A673 (cell line): ENCODE results near the gene HSD17B3. TPM values are rescaled to one million over a fixed set of nuclear protein-coding genes. Genes with fewer than 3 reads are reported as not detected.
A peak's percentile ranks its signal among the peaks of the same experiment; 100 is the strongest.

Experiments
- BruUV-seq: library from RNA; stranded (reverse); fragments of 400-500 nt; replicated peaks from 2 replicates; lab custom pipeline; 2021; lab: Mats Ljungman, UMichigan
- CTCF ChIA-PET: fragments of 300-600 bp; sonication (Branson Sonifier 250); formaldehyde crosslinking; loops from one replicate; lab custom pipeline; 2022; ENCODE audit warnings: antibody characterized with exemption; lab: Charles Lee
- POLR2A ChIA-PET: fragments of 300-600 bp; sonication (Branson Sonifier 250); formaldehyde crosslinking; loops from one replicate; lab custom pipeline; 2022; ENCODE audit warnings: antibody characterized with exemption; ENCODE audit not compliant: low non-redundant PET; lab: Charles Lee
- DNase-seq: peaks from one replicate; pipeline ENCODE4 v3.0.0-alpha.2; 2015; ENCODE audit warnings: low spot score
- H3K27ac ChIP-seq: fragments of 200-600 bp; sonication (generic); 2 replicates; pipeline ENCODE4 v1.5.1; 2016; ENCODE audit warnings: mixed run types, low read depth, mild to moderate bottlenecking, mixed read lengths, antibody characterized with exemption, low read length; ENCODE audit not compliant: poor library complexity, severe bottlenecking
- H3K27me3 ChIP-seq: fragments of 200-600 bp; sonication (generic); replicated peaks from 2 replicates; pipeline ENCODE4 v1.6.1; 2017; ENCODE audit warnings: mixed run types, low read depth, mild to moderate bottlenecking, mixed read lengths, antibody characterized with exemption, low read length; ENCODE audit not compliant: insufficient read depth, poor library complexity
- H3K36me3 ChIP-seq: fragments of 200-600 bp; sonication (generic); 2 replicates; pipeline ENCODE4 v1.6.1; 2016; ENCODE audit warnings: mixed run types, mild to moderate bottlenecking, mixed read lengths, antibody characterized with exemption, low read length; ENCODE audit not compliant: insufficient read depth, poor library complexity, severe bottlenecking
- H3K4me1 ChIP-seq: fragments of 200-600 bp; sonication (generic); 2 replicates; pipeline ENCODE4 v1.6.1; 2017; ENCODE audit warnings: mixed run types, mild to moderate bottlenecking, mixed read lengths, antibody characterized with exemption, low read length; ENCODE audit not compliant: insufficient read depth, poor library complexity, severe bottlenecking
- H3K4me3 ChIP-seq: fragments of 200-600 bp; sonication (generic); 2 replicates; pipeline ENCODE4 v1.5.1; 2016; ENCODE audit warnings: low read depth, mixed run types, mild to moderate bottlenecking, mixed read lengths, low read length; ENCODE audit not compliant: poor library complexity, severe bottlenecking
- H3K9me3 ChIP-seq: fragments of 200-600 bp; sonication (generic); 2 replicates; pipeline ENCODE4 v1.6.1; 2016; ENCODE audit warnings: mixed run types, low read depth, mild to moderate bottlenecking, mixed read lengths, antibody characterized with exemption, low read length; ENCODE audit not compliant: poor library complexity, severe bottlenecking
- EZH2 ChIP-seq: fragments of 200-600 bp; sonication (generic); IDR thresholded peaks from 2 replicates; pipeline ENCODE4 v1.6.1; 2017; ENCODE audit warnings: borderline replicate concordance, low read depth, mild to moderate bottlenecking, mixed read lengths, antibody characterized with exemption, low read length; ENCODE audit not compliant: poor library complexity, severe bottlenecking
- intact Hi-C: fragments of 100-400 bp; cut with micrococcal nuclease; formaldehyde crosslinking; loops from one replicate; pipeline ENCODE4 v1.10.0; 2022; ENCODE audit not compliant: unreplicated experiment
- total RNA-seq: library from RNA; stranded (reverse); gene quantifications from 2 replicates; pipeline ENCODE4 v1.2.3, GENCODE V29; 2021
- TF ChIP-seq, protein P1 (sequence below): fragments of 300-800, 200-600 bp; sonication (generic); conservative IDR thresholded peaks from 2 replicates; pipeline ENCODE4 v1.5.1; 2017; ENCODE audit warnings: low read depth, mild to moderate bottlenecking, antibody characterized with exemption, low read length, moderate library complexity, mixed read lengths

Gene HSD17B3
- total RNA-seq, 1 experiment from 2014 or later, result not detected

- Histone ChIP-seq H3K36me3 (no peaks in the 10 kb centered on the region), H3K27ac (no peak overlapping the region), H3K9me3 (no peaks in the 10 kb centered on the region), H3K27me3 (no peaks in the 10 kb centered on the region), H3K4me3 (no peak overlapping the region), H3K4me1 (no peaks in the 10 kb centered on the region)
- no peak for DNase-seq
- POLR2A ChIA-PET, result no interaction called here
- no peak for TF ChIP-seq EZH2
- TF ChIP-seq, protein P1, sequence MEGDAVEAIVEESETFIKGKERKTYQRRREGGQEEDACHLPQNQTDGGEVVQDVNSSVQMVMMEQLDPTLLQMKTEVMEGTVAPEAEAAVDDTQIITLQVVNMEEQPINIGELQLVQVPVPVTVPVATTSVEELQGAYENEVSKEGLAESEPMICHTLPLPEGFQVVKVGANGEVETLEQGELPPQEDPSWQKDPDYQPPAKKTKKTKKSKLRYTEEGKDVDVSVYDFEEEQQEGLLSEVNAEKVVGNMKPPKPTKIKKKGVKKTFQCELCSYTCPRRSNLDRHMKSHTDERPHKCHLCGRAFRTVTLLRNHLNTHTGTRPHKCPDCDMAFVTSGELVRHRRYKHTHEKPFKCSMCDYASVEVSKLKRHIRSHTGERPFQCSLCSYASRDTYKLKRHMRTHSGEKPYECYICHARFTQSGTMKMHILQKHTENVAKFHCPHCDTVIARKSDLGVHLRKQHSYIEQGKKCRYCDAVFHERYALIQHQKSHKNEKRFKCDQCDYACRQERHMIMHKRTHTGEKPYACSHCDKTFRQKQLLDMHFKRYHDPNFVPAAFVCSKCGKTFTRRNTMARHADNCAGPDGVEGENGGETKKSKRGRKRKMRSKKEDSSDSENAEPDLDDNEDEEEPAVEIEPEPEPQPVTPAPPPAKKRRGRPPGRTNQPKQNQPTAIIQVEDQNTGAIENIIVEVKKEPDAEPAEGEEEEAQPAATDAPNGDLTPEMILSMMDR, result no peak
- CTCF ChIA-PET, result no interaction called here
- intact Hi-C loops, result no loop called here
- no TSS peak for BruUV-seq
Measured at GRCh38 chr9:96299823-96300222, 2.2 kb downstream of the HSD17B3 start.

- intact Hi-C loops, result no loop called here
- no peak for DNase-seq
- ChIA-PET POLR2A (no interaction called here), CTCF (interaction anchor here (0.9 kb wide), 1 partner anchor 23 kb away, joined by 5 read pairs; no protein-coding TSS in a partner anchor)
- no TSS peak for BruUV-seq
- no peak overlapping the region for H3K27ac ChIP-seq
- no peaks in the 10 kb centered on the region for H3K9me3 ChIP-seq
- no peaks in the 10 kb centered on the region for H3K4me1 ChIP-seq
- H3K27me3 ChIP-seq, result no peaks in the 10 kb centered on the region
- H3K36me3 ChIP-seq, result no peaks in the 10 kb centered on the region
- TF ChIP-seq, protein P1, result no peak
- TF ChIP-seq EZH2, result no peak
- H3K4me3 ChIP-seq, result no peak overlapping the region
Measured at GRCh38 chr9:96294159-96294545, 7.8 kb downstream of the HSD17B3 start.

DNA sequence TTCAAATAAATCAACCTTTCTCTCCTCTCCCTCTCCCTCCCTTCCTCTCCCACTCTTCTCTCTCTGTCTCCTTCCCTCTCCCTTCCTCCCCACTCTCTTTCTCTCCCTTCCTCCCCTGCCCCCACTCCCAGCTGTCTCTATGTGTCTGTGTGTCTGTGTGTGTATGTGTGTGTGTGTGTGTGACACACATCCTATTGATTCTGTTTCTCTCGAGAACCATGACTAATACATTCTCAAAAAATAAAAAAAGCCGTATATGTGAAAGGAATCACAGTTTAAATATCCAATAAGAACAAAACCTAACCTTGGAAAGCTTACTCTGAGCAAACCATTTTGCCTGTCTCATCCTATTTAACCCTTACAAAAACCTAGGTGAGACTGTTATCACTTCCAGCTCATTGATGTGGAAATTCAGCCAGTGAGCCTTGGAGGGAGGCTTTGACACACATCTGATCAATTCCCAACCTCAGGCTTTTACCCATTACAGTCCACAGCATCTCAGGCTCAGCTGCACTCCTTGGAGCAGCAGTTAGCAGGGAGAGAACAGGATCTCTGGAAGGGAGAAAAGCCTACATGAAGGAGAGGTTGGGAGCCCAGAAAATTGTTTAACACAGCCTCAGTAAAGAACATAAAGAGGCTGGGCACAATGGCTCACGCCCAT lies 8.3 kb downstream of the HSD17B3 start:
- ChIA-PET POLR2A (no interaction called here), CTCF (interaction anchor here (0.9 kb wide), 1 partner anchor 24 kb away, joined by 5 read pairs; no protein-coding TSS in a partner anchor)
- Histone ChIP-seq H3K27ac (no peak overlapping the region), H3K4me1 (no peaks in the 10 kb centered on the region), H3K36me3 (no peaks in the 10 kb centered on the region), H3K9me3 (no peaks in the 10 kb centered on the region), H3K27me3 (no peaks in the 10 kb centered on the region), H3K4me3 (no peak overlapping the region)
- TF ChIP-seq, protein P1, result no peak
- no peak for TF ChIP-seq EZH2
- peak; percentile 12 for DNase-seq
- intact Hi-C loops, result no loop called here
- no TSS peak for BruUV-seq
